Measurements from ENCODE around the gene ZBED3.

DNA sequence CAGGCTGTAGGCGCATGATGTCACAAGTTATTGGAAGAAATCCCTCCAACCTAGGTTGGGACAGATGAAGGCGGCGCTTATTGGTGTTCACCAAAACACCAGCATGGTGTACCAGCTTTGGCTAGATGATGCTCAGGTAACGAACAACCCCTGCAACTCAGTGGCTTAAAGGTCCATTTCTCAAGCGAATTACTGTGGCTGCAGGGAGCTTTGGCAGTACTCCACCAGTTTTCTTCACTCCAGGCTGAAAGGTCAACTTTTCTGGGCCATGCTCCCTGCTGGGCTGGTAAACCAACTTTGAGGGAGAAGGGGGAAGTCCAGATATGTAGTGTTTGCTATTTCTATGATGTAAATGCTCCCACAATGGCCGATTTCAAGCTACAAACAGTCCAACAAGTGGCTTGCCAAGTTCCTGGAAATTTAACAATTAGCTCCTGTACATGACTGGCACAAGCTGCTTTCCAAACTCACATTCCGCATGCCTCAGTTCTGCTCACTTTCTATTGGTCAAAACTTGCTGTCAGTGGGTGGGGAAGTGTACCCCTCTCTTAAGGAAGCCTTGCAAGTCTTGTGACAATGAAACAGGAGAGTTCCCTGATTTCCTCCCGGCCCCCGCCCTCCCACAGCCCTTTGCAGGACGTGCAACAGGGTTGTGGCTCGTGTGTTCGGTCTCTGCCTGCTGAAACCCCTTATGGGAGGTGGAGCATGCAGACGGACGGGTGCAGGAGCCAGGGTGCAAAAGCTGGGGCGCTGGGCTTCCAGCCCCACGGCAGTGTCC lies 588 bp upstream of the ZBED3 start:
- TF ChIP-seq POLR2AphosphoS5 (IDR thresholded peaks at IDR 0.05; ENCODE audit: low read depth, low read length) (0 out of 2 replicates have a peak, but pooled peaks have one; percentile 14), TAF1 (IDR thresholded peaks at IDR 0.05; ENCODE audit: borderline replicate concordance, insufficient read depth, low read length) (0 out of 2 replicates have a peak, but pooled peaks have one; percentile 12), SIN3A (IDR thresholded peaks at IDR 0.05; ENCODE audit: borderline replicate concordance, insufficient read depth, low read length) (no peak)
